HepG2 (cell line): ENCODE measurements around the gene ANO2.

Experiments used
- CAMTA2 ChIP-seq: sonication (generic); formaldehyde crosslinking; IDR thresholded peaks from 2 replicates; pipeline ENCODE4 v1.4.0; 2020; ENCODE audit warnings: mild to moderate bottlenecking, missing genetic modification reagents, borderline replicate concordance
- CENPBD1 ChIP-seq: sonication (generic); formaldehyde crosslinking; IDR thresholded peaks from 2 replicates; pipeline ENCODE4 v1.8.0; 2022; ENCODE audit warnings: missing genetic modification reagents, low read depth, mild to moderate bottlenecking, borderline replicate concordance
- HIVEP1 ChIP-seq: sonication (generic); formaldehyde crosslinking; IDR thresholded peaks from 2 replicates; pipeline ENCODE4 v1.4.0; 2020; ENCODE audit warnings: mild to moderate bottlenecking, missing genetic modification reagents
- MAX ChIP-seq: IDR thresholded peaks from 2 replicates; pipeline ENCODE4 v1.6.1; 2012; ENCODE audit warnings: inconsistent platforms
- MXD4 ChIP-seq: IDR thresholded peaks from 2 replicates; pipeline ENCODE4 v1.6.1; 2016; ENCODE audit warnings: mild to moderate bottlenecking, missing biosample characterization, missing genetic modification reagents
- PCBP2 ChIP-seq: fragments of 200-400 bp; formaldehyde crosslinking; optimal IDR thresholded peaks from 2 replicates; pipeline ENCODE3; 2018; ENCODE audit warnings: low read length, low read depth; ENCODE audit not compliant: poor library complexity, severe bottlenecking
- POLR2A ChIP-seq, 2 experiments: IDR thresholded peaks; 2 replicates each; pipeline ENCODE4 v1.6.1; 2011; ENCODE audit warnings: low read depth in 2 of 2, low read length in 2 of 2, mild to moderate bottlenecking in 1 of 2, moderate library complexity in 1 of 2; ENCODE audit not compliant: insufficient read depth in 1 of 2
- SIN3A ChIP-seq: IDR thresholded peaks from 2 replicates; pipeline ENCODE4 v1.6.1; 2011; ENCODE audit warnings: low read depth, mild to moderate bottlenecking, control low read depth, low read length, borderline replicate concordance
- TAF15 ChIP-seq: fragments of 200-400 bp; formaldehyde crosslinking; IDR thresholded peaks from one replicate; pipeline ENCODE4 v1.6.1; 2018; ENCODE audit warnings: mild to moderate bottlenecking, low read depth, low read length; ENCODE audit not compliant: poor library complexity, severe bottlenecking
- ZNF207 ChIP-seq: fragments of 450-650 bp; IDR thresholded peaks from 2 replicates; pipeline ENCODE4 v1.6.1; 2016; ENCODE audit warnings: antibody characterized with exemption, borderline replicate concordance
- ZNF274 ChIP-seq: sonication (generic); formaldehyde crosslinking; IDR thresholded peaks from 2 replicates; pipeline ENCODE4 v1.5.1; 2020; ENCODE audit warnings: mild to moderate bottlenecking, missing genetic modification reagents
- ZNF367 ChIP-seq: sonication (generic); formaldehyde crosslinking; IDR thresholded peaks from 2 replicates; pipeline ENCODE4 v1.4.0; 2020; ENCODE audit warnings: missing genetic modification reagents, borderline replicate concordance
- ZNF446 ChIP-seq: sonication (generic); formaldehyde crosslinking; IDR thresholded peaks from 2 replicates; pipeline ENCODE4 v1.5.0; 2020; ENCODE audit warnings: mild to moderate bottlenecking, missing genetic modification reagents

GRCh38 chr12:5966486-5967095 lies 21.5 kb upstream of the ANO2 start:
- TF ChIP-seq CAMTA2 (CRISPR knock-in tag) (no peak), ZNF274 (CRISPR knock-in tag) (no peak), SIN3A (no peak), POLR2A (IDR thresholded peaks at IDR 0.05; ENCODE audit: insufficient read depth in 1 of 2, low read depth in 2 of 2, low read length in 2 of 2) (no peak), PCBP2 (no peak), ZNF207 (no peak), MXD4 (CRISPR knock-in tag) (no peak), HIVEP1 (CRISPR knock-in tag) (no peak), MAX (no peak), ZNF367 (CRISPR knock-in tag) (no peak), ZNF446 (no peak), TAF15 (no peak), CENPBD1 (CRISPR knock-in tag) (no peak)
